ENCODE measurements around the gene PMM2. TPM values are rescaled to one million over a fixed set of nuclear protein-coding genes. Genes with fewer than 3 reads are reported as not detected.

The PMM2 gene
- total and polyA plus RNA-seq, 2 experiments from 2014 or later, result 38.2 to 60.4 TPM

- Histone ChIP-seq H3K27me3 (ENCODE audit: insufficient read depth) (no peaks in the 10 kb centered on the region), H3K4me1 (ENCODE audit: insufficient read depth) (no peaks in the 10 kb centered on the region), H4K20me1 (replicated peaks; ENCODE audit: insufficient read depth) (no peaks in the 10 kb centered on the region), H3K9me2 (ENCODE audit: insufficient read depth) (no peaks in the 10 kb centered on the region), H3K4me2 (no peak overlapping the region), H3K36me3 (ENCODE audit: insufficient read depth) (no peaks in the 10 kb centered on the region), H3K4me3 (no peak overlapping the region), H3K27ac (ENCODE audit: low read depth) (no peak overlapping the region), H3F3A (replicated peaks; ENCODE audit: low read depth) (no peaks in the 10 kb centered on the region), H3K79me2 (replicated peaks; ENCODE audit: insufficient read depth) (no peaks in the 10 kb centered on the region), H2AFZ (no peak overlapping the region)
- no peaks in the 10 kb centered on the region for H3K4me1 Mint-ChIP-seq
- DNase-seq (ENCODE audit: low spot score), result no peak
- H3K9me3 Mint-ChIP-seq, result no peaks in the 10 kb centered on the region
- ATAC-seq, result no peak
- no peak for TF ChIP-seq ZNF114 (CRISPR knock-in tag; IDR thresholded peaks at IDR 0.05)
- TF ChIP-seq EZH2 (IDR thresholded peaks at IDR 0.05; ENCODE audit: low read depth, unreplicated experiment), result no peak
- no peak for TF ChIP-seq STAT1 (IDR thresholded peaks at IDR 0.05; ENCODE audit: unreplicated experiment)
- TF ChIP-seq CREB1 (CRISPR knock-in tag; IDR thresholded peaks at IDR 0.05; ENCODE audit: low read depth), result no peak
- no peak for TF ChIP-seq JUNB (IDR thresholded peaks at IDR 0.05; ENCODE audit: unreplicated experiment)
- TF ChIP-seq, protein P1, sequence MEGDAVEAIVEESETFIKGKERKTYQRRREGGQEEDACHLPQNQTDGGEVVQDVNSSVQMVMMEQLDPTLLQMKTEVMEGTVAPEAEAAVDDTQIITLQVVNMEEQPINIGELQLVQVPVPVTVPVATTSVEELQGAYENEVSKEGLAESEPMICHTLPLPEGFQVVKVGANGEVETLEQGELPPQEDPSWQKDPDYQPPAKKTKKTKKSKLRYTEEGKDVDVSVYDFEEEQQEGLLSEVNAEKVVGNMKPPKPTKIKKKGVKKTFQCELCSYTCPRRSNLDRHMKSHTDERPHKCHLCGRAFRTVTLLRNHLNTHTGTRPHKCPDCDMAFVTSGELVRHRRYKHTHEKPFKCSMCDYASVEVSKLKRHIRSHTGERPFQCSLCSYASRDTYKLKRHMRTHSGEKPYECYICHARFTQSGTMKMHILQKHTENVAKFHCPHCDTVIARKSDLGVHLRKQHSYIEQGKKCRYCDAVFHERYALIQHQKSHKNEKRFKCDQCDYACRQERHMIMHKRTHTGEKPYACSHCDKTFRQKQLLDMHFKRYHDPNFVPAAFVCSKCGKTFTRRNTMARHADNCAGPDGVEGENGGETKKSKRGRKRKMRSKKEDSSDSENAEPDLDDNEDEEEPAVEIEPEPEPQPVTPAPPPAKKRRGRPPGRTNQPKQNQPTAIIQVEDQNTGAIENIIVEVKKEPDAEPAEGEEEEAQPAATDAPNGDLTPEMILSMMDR (conservative IDR thresholded peaks at IDR 0.05; ENCODE audit: low read depth in 2 of 2), result no peak
- no peak for TF ChIP-seq ZNF331 (CRISPR knock-in tag; IDR thresholded peaks at IDR 0.05; ENCODE audit: low read depth)
- TF ChIP-seq, protein P2, sequence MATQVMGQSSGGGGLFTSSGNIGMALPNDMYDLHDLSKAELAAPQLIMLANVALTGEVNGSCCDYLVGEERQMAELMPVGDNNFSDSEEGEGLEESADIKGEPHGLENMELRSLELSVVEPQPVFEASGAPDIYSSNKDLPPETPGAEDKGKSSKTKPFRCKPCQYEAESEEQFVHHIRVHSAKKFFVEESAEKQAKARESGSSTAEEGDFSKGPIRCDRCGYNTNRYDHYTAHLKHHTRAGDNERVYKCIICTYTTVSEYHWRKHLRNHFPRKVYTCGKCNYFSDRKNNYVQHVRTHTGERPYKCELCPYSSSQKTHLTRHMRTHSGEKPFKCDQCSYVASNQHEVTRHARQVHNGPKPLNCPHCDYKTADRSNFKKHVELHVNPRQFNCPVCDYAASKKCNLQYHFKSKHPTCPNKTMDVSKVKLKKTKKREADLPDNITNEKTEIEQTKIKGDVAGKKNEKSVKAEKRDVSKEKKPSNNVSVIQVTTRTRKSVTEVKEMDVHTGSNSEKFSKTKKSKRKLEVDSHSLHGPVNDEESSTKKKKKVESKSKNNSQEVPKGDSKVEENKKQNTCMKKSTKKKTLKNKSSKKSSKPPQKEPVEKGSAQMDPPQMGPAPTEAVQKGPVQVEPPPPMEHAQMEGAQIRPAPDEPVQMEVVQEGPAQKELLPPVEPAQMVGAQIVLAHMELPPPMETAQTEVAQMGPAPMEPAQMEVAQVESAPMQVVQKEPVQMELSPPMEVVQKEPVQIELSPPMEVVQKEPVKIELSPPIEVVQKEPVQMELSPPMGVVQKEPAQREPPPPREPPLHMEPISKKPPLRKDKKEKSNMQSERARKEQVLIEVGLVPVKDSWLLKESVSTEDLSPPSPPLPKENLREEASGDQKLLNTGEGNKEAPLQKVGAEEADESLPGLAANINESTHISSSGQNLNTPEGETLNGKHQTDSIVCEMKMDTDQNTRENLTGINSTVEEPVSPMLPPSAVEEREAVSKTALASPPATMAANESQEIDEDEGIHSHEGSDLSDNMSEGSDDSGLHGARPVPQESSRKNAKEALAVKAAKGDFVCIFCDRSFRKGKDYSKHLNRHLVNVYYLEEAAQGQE (IDR thresholded peaks at IDR 0.05; ENCODE audit: unreplicated experiment), result no peak
- no peak for TF ChIP-seq ETS1 (IDR thresholded peaks at IDR 0.05)
- TF ChIP-seq POLR2AphosphoS5 (IDR thresholded peaks at IDR 0.05; ENCODE audit: low read depth), result no peak
- TF ChIP-seq NANOG (IDR thresholded peaks at IDR 0.05; ENCODE audit: borderline replicate concordance), result no peak
- no peak for TF ChIP-seq EZH2phosphoT487 (IDR thresholded peaks at IDR 0.05; ENCODE audit: unreplicated experiment)
- TF ChIP-seq, protein P3, sequence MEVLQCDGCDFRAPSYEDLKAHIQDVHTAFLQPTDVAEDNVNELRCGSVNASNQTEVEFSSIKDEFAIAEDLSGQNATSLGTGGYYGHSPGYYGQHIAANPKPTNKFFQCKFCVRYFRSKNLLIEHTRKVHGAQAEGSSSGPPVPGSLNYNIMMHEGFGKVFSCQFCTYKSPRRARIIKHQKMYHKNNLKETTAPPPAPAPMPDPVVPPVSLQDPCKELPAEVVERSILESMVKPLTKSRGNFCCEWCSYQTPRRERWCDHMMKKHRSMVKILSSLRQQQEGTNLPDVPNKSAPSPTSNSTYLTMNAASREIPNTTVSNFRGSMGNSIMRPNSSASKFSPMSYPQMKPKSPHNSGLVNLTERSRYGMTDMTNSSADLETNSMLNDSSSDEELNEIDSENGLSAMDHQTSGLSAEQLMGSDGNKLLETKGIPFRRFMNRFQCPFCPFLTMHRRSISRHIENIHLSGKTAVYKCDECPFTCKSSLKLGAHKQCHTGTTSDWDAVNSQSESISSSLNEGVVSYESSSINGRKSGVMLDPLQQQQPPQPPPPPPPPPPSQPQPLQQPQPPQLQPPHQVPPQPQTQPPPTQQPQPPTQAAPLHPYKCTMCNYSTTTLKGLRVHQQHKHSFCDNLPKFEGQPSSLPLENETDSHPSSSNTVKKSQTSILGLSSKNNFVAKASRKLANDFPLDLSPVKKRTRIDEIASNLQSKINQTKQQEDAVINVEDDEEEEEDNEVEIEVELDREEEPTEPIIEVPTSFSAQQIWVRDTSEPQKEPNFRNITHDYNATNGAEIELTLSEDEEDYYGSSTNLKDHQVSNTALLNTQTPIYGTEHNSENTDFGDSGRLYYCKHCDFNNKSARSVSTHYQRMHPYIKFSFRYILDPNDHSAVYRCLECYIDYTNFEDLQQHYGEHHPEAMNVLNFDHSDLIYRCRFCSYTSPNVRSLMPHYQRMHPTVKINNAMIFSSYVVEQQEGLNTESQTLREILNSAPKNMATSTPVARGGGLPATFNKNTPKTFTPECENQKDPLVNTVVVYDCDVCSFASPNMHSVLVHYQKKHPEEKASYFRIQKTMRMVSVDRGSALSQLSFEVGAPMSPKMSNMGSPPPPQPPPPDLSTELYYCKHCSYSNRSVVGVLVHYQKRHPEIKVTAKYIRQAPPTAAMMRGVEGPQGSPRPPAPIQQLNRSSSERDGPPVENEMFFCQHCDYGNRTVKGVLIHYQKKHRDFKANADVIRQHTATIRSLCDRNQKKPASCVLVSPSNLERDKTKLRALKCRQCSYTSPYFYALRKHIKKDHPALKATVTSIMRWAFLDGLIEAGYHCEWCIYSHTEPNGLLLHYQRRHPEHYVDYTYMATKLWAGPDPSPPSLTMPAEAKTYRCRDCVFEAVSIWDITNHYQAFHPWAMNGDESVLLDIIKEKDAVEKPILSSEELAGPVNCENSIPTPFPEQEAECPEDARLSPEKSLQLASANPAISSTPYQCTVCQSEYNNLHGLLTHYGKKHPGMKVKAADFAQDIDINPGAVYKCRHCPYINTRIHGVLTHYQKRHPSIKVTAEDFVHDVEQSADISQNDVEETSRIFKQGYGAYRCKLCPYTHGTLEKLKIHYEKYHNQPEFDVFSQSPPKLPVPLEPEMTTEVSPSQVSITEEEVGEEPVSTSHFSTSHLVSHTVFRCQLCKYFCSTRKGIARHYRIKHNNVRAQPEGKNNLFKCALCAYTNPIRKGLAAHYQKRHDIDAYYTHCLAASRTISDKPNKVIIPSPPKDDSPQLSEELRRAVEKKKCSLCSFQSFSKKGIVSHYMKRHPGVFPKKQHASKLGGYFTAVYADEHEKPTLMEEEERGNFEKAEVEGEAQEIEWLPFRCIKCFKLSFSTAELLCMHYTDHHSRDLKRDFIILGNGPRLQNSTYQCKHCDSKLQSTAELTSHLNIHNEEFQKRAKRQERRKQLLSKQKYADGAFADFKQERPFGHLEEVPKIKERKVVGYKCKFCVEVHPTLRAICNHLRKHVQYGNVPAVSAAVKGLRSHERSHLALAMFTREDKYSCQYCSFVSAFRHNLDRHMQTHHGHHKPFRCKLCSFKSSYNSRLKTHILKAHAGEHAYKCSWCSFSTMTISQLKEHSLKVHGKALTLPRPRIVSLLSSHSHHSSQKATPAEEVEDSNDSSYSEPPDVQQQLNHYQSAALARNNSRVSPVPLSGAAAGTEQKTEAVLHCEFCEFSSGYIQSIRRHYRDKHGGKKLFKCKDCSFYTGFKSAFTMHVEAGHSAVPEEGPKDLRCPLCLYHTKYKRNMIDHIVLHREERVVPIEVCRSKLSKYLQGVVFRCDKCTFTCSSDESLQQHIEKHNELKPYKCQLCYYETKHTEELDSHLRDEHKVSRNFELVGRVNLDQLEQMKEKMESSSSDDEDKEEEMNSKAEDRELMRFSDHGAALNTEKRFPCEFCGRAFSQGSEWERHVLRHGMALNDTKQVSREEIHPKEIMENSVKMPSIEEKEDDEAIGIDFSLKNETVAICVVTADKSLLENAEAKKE (CRISPR knock-in tag; IDR thresholded peaks at IDR 0.05), result no peak
- H3K4me3 Mint-ChIP-seq, result no peak overlapping the region
- peaks cover 6% of the 10 kb centered on the region; the same call in 2 of the 3 replicates for H3K36me3 Mint-ChIP-seq (ENCODE audit: low read depth)
- H3K27ac Mint-ChIP-seq, result no peak overlapping the region
- no peaks in the 10 kb centered on the region for H3K27me3 Mint-ChIP-seq (ENCODE audit: insufficient read depth, low read depth, poor library complexity)
Observed at GRCh38 chr16:8774208-8774607, 23.4 kb upstream of the PMM2 start.
